ENCODE results near the gene RAD23A. TPM values are rescaled to one million over a fixed set of nuclear protein-coding genes. Genes with fewer than 3 reads are reported as not detected.
A peak's percentile ranks its signal among the peaks of the same experiment; 100 is the strongest.
"Not testable (repeated sequence)": the region's sequence is repeated elsewhere in the genome, so short reads cannot be mapped to it uniquely, and the experiment has no call there.

The RAD23A gene
- total and polyA plus RNA-seq, 4 experiments from 2014 or later = 77.0 to 105 (median 93.5) TPM

DNA sequence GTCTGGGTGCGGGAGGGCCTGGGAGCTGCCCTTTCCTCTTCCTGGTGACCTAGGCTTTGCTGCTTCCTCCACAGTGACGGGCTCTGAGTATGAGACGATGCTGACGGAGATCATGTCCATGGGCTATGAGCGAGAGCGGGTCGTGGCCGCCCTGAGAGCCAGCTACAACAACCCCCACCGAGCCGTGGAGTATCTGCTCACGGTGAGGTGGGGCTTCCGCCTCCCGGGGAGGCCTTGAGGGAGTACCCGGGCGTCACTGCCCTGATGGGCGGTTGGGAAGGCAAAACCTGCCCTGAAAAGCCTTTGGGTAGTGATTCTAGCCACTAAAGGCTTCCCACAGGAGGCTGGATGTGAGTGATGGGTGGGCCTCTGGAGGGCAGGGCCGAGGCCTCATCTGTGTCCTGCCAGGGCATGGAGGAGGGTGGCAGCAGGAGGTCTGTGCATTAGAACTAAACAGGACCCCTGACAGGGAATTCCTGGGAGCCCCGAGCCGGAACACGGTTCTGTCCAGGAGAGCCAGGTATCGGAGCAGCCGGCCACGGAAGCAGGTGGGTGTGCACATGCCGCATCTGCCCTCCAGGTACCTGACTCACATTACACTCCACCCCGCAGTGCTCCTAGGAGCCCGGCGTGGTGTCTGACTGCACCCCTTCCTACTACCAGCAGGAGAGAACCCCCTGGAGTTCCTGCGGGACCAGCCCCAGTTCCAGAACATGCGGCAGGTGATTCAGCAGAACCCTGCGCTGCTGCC lies 3.1 kb downstream of the RAD23A start:
- H3K36me3 ChIP-seq (ENCODE audit: insufficient read depth, low read length) = peaks cover 49% of the 10 kb centered on the region
- H3K4me3 ChIP-seq (ENCODE audit: low read length in 2 of 2) = no peak overlapping the region
- no peak overlapping the region for H3K27ac ChIP-seq (ENCODE audit: low read depth, low read length)
- peak overlapping the region in 4 of 7 donors; percentile 29 to 99 (median 60) for H3K27ac Mint-ChIP-seq
- CTCF ChIA-PET (ENCODE audit: partially characterized antibody) = interaction anchor here (0.8 to 1.5 kb wide), 2 partner anchors 16 to 17 kb away, joined by 5 to 7 read pairs; no protein-coding TSS in a partner anchor
- H3K27me3 Mint-ChIP-seq = peaks cover 0 to 2% of the 10 kb centered on the region in 2 donors
- POLR2A ChIA-PET (ENCODE audit: partially characterized antibody) = interaction anchor here (0.9 to 2.0 kb wide), 6 partner anchors 7 to 158 kb away, joined by 3 to 12 read pairs (median 6); partner anchors contain the start of genes CALR, FARSA, GADD45GIP1 and JUNB
- H3K4me1 Mint-ChIP-seq = peaks cover 9 to 39% (median 16%) of the 10 kb centered on the region in 4 donors
- DNase-seq = peak in 1 of 5 donors; percentile 28
- H3K9me3 Mint-ChIP-seq = peaks cover 0 to 3% (median 0%) of the 10 kb centered on the region in 8 donors
- intact Hi-C loops (cut with micrococcal nuclease) = loop anchor here (5.0 kb wide), 1 partner anchor 156 kb away; the partner anchor contains the start of gene JUNB
- peaks cover 25% of the 10 kb centered on the region for H3K4me1 ChIP-seq (ENCODE audit: insufficient read depth, low read length)
- H3K36me3 Mint-ChIP-seq = peaks cover 30 to 71% of the 10 kb centered on the region in 2 donors
- no peaks in the 10 kb centered on the region for H3K27me3 ChIP-seq (ENCODE audit: insufficient read depth, low read length)
- H3K4me3 Mint-ChIP-seq = peak overlapping the region in 2 of 8 donors; percentile 4 to 40
- H3K9me3 ChIP-seq (ENCODE audit: control insufficient read depth in 1 of 2, low read length in 2 of 2) = no peaks in the 10 kb centered on the region

DNA sequence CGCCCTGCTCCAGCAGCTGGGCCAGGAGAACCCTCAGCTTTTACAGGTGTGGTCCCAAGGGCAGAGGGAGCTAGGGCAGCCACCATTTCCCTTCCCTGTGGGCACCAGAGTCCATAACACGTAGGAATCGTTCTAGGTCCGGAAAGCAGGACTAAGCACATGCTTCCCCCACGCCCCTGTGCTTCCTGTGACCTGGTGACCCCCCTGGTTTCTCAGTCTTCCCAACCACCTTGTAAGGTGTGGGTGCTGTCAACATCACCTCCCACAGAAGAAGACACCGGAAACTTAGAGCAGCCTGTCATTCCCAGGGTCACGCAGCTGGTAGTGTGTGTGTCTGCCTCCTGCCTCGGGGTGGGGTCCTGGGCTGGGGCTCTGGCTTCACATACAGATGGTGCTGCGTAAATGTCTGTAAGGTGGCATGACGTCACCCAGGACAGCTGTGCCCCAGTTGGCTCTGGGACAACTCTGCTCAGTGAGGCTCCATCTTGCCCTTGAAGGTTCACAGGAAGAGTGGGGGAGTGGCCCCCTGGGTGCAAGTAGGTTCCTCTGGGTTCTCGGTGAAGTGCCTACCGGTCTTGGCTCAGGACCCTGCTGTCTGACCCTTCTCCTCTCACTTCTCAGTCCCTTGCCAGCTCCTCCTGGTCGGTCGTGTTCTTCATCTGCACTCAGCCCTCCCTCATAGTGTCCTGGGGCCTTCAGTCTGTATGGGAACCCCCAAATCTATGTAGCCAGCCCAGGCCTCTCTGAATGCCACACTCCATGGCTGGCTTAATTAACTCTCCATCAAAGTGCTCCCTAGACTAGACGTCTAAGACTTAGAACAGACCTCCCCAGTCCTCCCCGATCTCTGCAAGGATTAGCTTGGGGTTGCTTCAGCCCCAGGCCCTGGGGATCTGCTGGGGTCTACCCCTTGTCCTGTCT lies 4.0 kb downstream of the RAD23A start:
- no peak for DNase-seq
- CTCF ChIA-PET (ENCODE audit: partially characterized antibody) = interaction anchor here (0.8 to 2.4 kb wide), 2 partner anchors 15 to 16 kb away, joined by 5 read pairs; no protein-coding TSS in a partner anchor
- intact Hi-C loops (cut with micrococcal nuclease) = loop anchor here (5.0 kb wide), 1 partner anchor 157 kb away; the partner anchor contains the start of gene JUNB
- Mint-ChIP-seq H3K27me3 (peaks cover 0 to 2% of the 10 kb centered on the region in 2 donors), H3K4me3 (peak overlapping the region in 2 of 8 donors; percentile 6 to 25), H3K27ac (peak overlapping the region in 2 of 7 donors; percentile 55 to 85), H3K36me3 (peaks cover 30 to 72% of the 10 kb centered on the region in 2 donors), H3K4me1 (peaks cover 11 to 37% (median 18%) of the 10 kb centered on the region in 4 donors), H3K9me3 (peaks cover 0 to 3% (median 0%) of the 10 kb centered on the region in 8 donors)
- Histone ChIP-seq H3K4me1 (ENCODE audit: insufficient read depth, low read length) (peaks cover 25% of the 10 kb centered on the region), H3K9me3 (ENCODE audit: control insufficient read depth in 1 of 2, low read length in 2 of 2) (no peaks in the 10 kb centered on the region), H3K36me3 (ENCODE audit: insufficient read depth, low read length) (peaks cover 44% of the 10 kb centered on the region), H3K27me3 (ENCODE audit: insufficient read depth, low read length) (no peaks in the 10 kb centered on the region), H3K4me3 (ENCODE audit: low read length in 2 of 2) (no peak overlapping the region), H3K27ac (ENCODE audit: low read depth, low read length) (no peak overlapping the region)
- POLR2A ChIA-PET (ENCODE audit: partially characterized antibody) = interaction anchor here (1.1 to 2.0 kb wide), 2 partner anchors 11 to 16 kb away, joined by 4 to 10 read pairs; partner anchors contain the start of genes CALR and FARSA

DNA sequence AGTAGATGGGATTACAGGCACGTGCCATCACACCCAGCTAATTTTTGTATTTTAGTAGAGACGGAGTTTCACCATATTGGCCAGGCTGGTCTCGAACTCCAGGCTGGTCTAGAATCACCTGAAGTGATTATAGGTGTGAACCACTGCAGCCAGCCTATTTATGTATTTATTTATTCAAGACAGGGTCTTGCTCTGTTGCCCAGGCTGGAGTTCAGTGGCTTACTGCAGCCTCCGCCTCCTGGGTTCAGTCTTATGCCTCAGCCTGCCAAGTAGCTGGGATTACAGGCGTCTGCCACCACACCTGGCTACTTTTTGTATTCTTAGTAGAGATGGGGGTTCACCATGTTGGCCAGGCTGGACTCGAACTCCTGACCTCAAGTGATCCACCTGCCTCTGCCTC lies 6.4 kb downstream of the RAD23A start:
- ChIA-PET POLR2A (ENCODE audit: partially characterized antibody) (interaction anchor here (0.9 to 1.5 kb wide), 2 partner anchors 14 to 61 kb away, joined by 3 to 4 read pairs; partner anchors contain the start of gene GCDH), CTCF (ENCODE audit: partially characterized antibody) (interaction anchor here (0.5 to 2.4 kb wide), 5 partner anchors 9 to 67 kb away, joined by 3 to 5 read pairs (median 3); no protein-coding TSS in a partner anchor)
- intact Hi-C loops (cut with micrococcal nuclease); H3K4me3 ChIP-seq (ENCODE audit: low read length in 2 of 2); H3K27me3 ChIP-seq (ENCODE audit: insufficient read depth, low read length); H3K27me3 Mint-ChIP-seq; H3K9me3 ChIP-seq (ENCODE audit: control insufficient read depth in 1 of 2, low read length in 2 of 2); H3K9me3 Mint-ChIP-seq; H3K27ac ChIP-seq (ENCODE audit: low read depth, low read length); H3K4me3 Mint-ChIP-seq; DNase-seq: not testable (repeated sequence)
- Histone ChIP-seq H3K36me3 (ENCODE audit: insufficient read depth, low read length) (peaks cover 40% of the 10 kb centered on the region), H3K4me1 (ENCODE audit: insufficient read depth, low read length) (peaks cover 27% of the 10 kb centered on the region)
- peak overlapping the region in 2 of 7 donors; percentile 59 to 75 for H3K27ac Mint-ChIP-seq
- H3K36me3 Mint-ChIP-seq = peaks cover 28 to 68% of the 10 kb centered on the region in 2 donors
- peaks cover 16 to 34% (median 21%) of the 10 kb centered on the region in 4 donors for H3K4me1 Mint-ChIP-seq

DNA sequence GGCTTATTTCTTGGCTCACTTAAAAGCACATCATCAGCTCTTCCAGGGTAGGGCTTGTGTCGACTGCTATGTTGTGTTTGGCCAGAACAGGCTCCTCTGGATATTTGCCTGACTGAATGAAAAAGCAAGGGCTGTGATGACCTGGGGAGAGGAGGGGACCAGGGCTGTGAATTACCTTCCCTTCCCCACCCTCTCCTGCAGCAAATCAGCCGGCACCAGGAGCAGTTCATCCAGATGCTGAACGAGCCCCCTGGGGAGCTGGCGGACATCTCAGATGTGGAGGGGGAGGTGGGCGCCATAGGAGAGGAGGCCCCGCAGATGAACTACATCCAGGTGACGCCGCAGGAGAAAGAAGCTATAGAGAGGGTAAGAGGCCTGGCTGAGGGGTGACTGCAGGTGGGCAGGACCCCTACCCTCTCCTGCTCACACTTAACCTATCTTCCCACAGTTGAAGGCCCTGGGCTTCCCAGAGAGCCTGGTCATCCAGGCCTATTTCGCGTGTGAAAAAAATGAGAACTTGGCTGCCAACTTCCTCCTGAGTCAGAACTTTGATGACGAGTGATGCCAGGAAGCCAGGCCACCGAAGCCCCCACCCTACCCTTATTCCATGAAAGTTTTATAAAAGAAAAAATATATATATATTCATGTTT lies 7.0 kb downstream of the RAD23A start:
- H3K36me3 Mint-ChIP-seq = peaks cover 27 to 64% of the 10 kb centered on the region in 2 donors
- Histone ChIP-seq H3K9me3 (ENCODE audit: control insufficient read depth in 1 of 2, low read length in 2 of 2) (no peaks in the 10 kb centered on the region), H3K27me3 (ENCODE audit: insufficient read depth, low read length) (no peaks in the 10 kb centered on the region), H3K27ac (ENCODE audit: low read depth, low read length) (no peak overlapping the region), H3K4me1 (ENCODE audit: insufficient read depth, low read length) (peaks cover 25% of the 10 kb centered on the region), H3K4me3 (ENCODE audit: low read length in 2 of 2) (no peak overlapping the region), H3K36me3 (ENCODE audit: insufficient read depth, low read length) (peaks cover 38% of the 10 kb centered on the region)
- H3K9me3 Mint-ChIP-seq = no peaks in the 10 kb centered on the region
- ChIA-PET POLR2A (ENCODE audit: partially characterized antibody) (interaction anchor here (0.6 to 1.5 kb wide), 4 partner anchors 15 to 109 kb away, joined by 3 to 4 read pairs (median 4); partner anchors contain the start of gene GCDH), CTCF (ENCODE audit: partially characterized antibody) (interaction anchor here (0.5 to 4.3 kb wide), 6 partner anchors 9 to 68 kb away, joined by 3 to 35 read pairs (median 4); no protein-coding TSS in a partner anchor)
- H3K4me3 Mint-ChIP-seq = peak overlapping the region in 1 of 8 donors; percentile 15
- no peaks in the 10 kb centered on the region for H3K27me3 Mint-ChIP-seq
- intact Hi-C loops (cut with micrococcal nuclease) = no loop called here
- peak overlapping the region in 2 of 7 donors; percentile 52 to 59 for H3K27ac Mint-ChIP-seq
- no peak for DNase-seq
- peaks cover 16 to 31% (median 21%) of the 10 kb centered on the region in 4 donors for H3K4me1 Mint-ChIP-seq

DNA sequence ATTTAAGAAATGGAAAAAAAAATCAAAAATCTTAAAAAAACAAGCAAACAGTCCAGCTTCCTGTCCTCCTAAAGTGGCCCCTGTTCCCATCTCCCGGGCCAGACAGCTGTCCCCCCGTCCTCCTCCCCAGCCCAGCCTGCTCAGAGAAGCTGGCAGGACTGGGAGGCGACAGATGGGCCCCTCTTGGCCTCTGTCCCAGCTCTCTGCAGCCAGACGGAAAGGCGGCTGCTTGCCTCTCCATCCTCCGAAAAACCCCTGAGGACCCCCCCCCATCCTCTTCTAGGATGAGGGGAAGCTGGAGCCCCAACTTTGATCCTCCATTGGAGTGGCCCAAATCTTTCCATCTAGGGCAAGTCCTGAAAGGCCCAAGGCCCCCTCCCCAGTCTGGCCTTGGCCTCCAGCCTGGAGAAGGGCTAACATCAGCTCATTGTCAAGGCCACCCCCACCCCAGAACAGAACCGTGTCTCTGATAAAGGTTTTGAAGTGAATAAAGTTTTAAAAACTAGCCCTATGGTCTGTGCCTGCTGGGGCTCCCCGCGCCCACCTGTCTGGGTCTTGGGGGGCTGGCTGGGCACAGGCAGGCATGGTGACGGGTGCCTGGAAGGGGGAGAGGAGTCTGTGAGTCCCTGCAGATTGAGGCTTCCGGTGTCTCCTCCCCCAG lies 7.6 kb downstream of the RAD23A start:
- intact Hi-C loops (cut with micrococcal nuclease) = no loop called here
- H3K36me3 ChIP-seq (ENCODE audit: insufficient read depth, low read length) = peaks cover 31% of the 10 kb centered on the region
- H3K9me3 ChIP-seq (ENCODE audit: control insufficient read depth in 1 of 2, low read length in 2 of 2) = no peaks in the 10 kb centered on the region
- H3K27me3 ChIP-seq (ENCODE audit: insufficient read depth, low read length) = no peaks in the 10 kb centered on the region
- Mint-ChIP-seq H3K9me3 (no peaks in the 10 kb centered on the region), H3K4me3 (no peak overlapping the region), H3K27ac (peak overlapping the region in 2 of 7 donors; percentile 35 to 91), H3K4me1 (peaks cover 14 to 28% (median 21%) of the 10 kb centered on the region in 4 donors), H3K36me3 (peaks cover 24 to 59% of the 10 kb centered on the region in 2 donors), H3K27me3 (no peaks in the 10 kb centered on the region)
- POLR2A ChIA-PET (ENCODE audit: partially characterized antibody) = interaction anchor here (0.5 to 1.7 kb wide), 6 partner anchors 20 to 168 kb away, joined by 3 to 6 read pairs (median 4); partner anchors contain the start of genes FARSA and GCDH
- peaks cover 28% of the 10 kb centered on the region for H3K4me1 ChIP-seq (ENCODE audit: insufficient read depth, low read length)
- H3K4me3 ChIP-seq (ENCODE audit: low read length in 2 of 2) = no peak overlapping the region
- no peak overlapping the region for H3K27ac ChIP-seq (ENCODE audit: low read depth, low read length)
- CTCF ChIA-PET (ENCODE audit: partially characterized antibody) = interaction anchor here (0.7 to 4.3 kb wide), 3 partner anchors 12 to 68 kb away, joined by 3 to 35 read pairs (median 4); no protein-coding TSS in a partner anchor
- DNase-seq = peak in 1 of 5 donors; percentile 9

Measured in CD4-positive, alpha-beta memory T cell (primary cell).